ENCODE measurements around the gene CLDN20.

CLDN20 gene

DNA sequence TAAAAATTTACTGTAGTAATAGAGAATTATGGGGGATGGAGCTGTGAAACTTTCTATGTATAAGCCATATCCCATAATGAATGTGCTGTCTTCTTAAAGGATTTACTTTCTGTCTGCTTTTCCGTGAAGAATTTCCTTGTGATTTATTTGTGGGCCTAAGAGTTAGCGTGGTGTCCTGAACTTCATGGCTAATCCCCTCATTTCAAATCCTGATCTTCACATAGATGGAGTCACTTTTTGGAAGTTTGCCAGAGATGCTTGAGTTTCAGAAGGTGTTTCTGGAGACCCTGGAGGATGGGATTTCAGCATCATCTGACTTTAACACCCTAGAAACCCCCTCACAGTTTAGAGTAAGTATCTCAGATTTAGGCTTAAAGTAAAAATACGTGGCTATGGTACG lies 19.4 kb upstream of the CLDN20 start:
- H3K4me3 ChIP-seq (ENCODE audit: severe bottlenecking), result no peak overlapping the region
- H3K36me3 ChIP-seq (ENCODE audit: low read depth), result no peaks in the 10 kb centered on the region
- H3K27ac ChIP-seq (ENCODE audit: poor library complexity, severe bottlenecking), result no peak overlapping the region
- H3K27me3 ChIP-seq (ENCODE audit: insufficient read depth, poor library complexity, severe bottlenecking), result no peaks in the 10 kb centered on the region
- DNase-seq (ENCODE audit: low spot score) (no peak), ATAC-seq (ENCODE audit: low read depth) (no peak)
- peaks cover 15% of the 10 kb centered on the region for H3K4me1 ChIP-seq (ENCODE audit: insufficient read depth, poor library complexity, severe bottlenecking)
- TF ChIP-seq, protein P1, sequence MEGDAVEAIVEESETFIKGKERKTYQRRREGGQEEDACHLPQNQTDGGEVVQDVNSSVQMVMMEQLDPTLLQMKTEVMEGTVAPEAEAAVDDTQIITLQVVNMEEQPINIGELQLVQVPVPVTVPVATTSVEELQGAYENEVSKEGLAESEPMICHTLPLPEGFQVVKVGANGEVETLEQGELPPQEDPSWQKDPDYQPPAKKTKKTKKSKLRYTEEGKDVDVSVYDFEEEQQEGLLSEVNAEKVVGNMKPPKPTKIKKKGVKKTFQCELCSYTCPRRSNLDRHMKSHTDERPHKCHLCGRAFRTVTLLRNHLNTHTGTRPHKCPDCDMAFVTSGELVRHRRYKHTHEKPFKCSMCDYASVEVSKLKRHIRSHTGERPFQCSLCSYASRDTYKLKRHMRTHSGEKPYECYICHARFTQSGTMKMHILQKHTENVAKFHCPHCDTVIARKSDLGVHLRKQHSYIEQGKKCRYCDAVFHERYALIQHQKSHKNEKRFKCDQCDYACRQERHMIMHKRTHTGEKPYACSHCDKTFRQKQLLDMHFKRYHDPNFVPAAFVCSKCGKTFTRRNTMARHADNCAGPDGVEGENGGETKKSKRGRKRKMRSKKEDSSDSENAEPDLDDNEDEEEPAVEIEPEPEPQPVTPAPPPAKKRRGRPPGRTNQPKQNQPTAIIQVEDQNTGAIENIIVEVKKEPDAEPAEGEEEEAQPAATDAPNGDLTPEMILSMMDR (IDR thresholded peaks at IDR 0.05; ENCODE audit: poor library complexity, severe bottlenecking), result no peak
- H3K9me3 ChIP-seq (ENCODE audit: severe bottlenecking), result no peaks in the 10 kb centered on the region

GRCh38 chr6:155245193-155245592 lies 18.6 kb upstream of the CLDN20 start:
- Histone ChIP-seq H3K27ac (ENCODE audit: poor library complexity, severe bottlenecking) (no peak overlapping the region), H3K36me3 (ENCODE audit: low read depth) (no peaks in the 10 kb centered on the region)
- TF ChIP-seq, protein P1 (IDR thresholded peaks at IDR 0.05; ENCODE audit: poor library complexity, severe bottlenecking), result no peak

DNA sequence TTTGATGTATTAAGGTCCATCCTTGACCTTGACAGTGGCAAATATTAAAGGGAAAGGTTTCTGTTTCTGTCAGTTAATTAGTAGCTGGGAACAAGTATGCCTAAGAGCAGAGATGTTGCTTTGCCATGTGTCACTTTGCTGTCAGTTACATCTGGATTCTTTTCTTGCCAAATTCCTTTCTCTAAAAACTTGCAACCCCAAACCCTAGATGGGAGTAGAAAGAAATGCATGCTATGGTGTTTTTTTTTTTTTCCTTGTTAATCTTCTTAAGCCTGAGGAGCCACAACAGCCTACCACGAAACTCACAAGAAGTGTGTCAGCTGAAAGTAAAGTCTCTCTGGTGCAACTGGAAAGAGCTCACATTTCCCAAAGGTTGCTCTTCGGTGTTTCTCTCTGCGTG lies 18.0 kb upstream of the CLDN20 start:
- Histone ChIP-seq H3K27me3 (ENCODE audit: insufficient read depth, poor library complexity, severe bottlenecking) (no peaks in the 10 kb centered on the region), H3K27ac (ENCODE audit: poor library complexity, severe bottlenecking) (no peak overlapping the region), H3K4me1 (ENCODE audit: insufficient read depth, poor library complexity, severe bottlenecking) (peaks cover 15% of the 10 kb centered on the region), H3K36me3 (ENCODE audit: low read depth) (no peaks in the 10 kb centered on the region), H3K4me3 (ENCODE audit: severe bottlenecking) (no peak overlapping the region), H3K9me3 (ENCODE audit: severe bottlenecking) (no peaks in the 10 kb centered on the region)
- TF ChIP-seq, protein P1 (IDR thresholded peaks at IDR 0.05; ENCODE audit: poor library complexity, severe bottlenecking), result no peak
- no peak for DNase-seq (ENCODE audit: low spot score)
- ATAC-seq (ENCODE audit: low read depth), result no peak

More at GRCh38 chr6:155245193-155245592, 18.6 kb upstream of the CLDN20 start:
- no peak for DNase-seq (ENCODE audit: low spot score)
- Histone ChIP-seq H3K9me3 (ENCODE audit: severe bottlenecking) (no peaks in the 10 kb centered on the region), H3K4me3 (ENCODE audit: severe bottlenecking) (no peak overlapping the region), H3K27me3 (ENCODE audit: insufficient read depth, poor library complexity, severe bottlenecking) (no peaks in the 10 kb centered on the region), H3K4me1 (ENCODE audit: insufficient read depth, poor library complexity, severe bottlenecking) (peaks cover 15% of the 10 kb centered on the region)
- no peak for ATAC-seq (ENCODE audit: low read depth)

DNA sequence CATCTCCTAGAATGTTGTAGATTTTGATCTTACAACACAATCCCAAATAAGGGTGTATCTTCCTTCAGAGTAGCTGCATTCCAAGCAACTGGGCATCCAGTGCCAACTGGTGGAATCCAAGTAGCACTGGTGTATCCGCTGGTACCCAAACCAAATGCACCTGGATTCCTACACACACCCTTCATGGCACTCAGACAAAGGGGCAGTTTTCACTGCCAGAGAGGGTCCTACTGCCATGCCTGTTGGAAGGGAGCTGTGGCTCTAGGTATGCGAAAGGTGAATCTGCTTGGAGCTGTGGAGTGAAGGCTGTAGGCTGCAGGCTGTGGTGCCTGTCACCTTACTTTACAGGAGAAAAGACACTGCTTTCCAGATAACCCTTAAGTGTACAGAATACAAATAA lies 17.0 kb upstream of the CLDN20 start:
- ATAC-seq (ENCODE audit: low read depth), result no peak
- TF ChIP-seq, protein P1 (IDR thresholded peaks at IDR 0.05; ENCODE audit: poor library complexity, severe bottlenecking), result no peak
- H3K27me3 ChIP-seq (ENCODE audit: insufficient read depth, poor library complexity, severe bottlenecking), result no peaks in the 10 kb centered on the region
- H3K27ac ChIP-seq (ENCODE audit: poor library complexity, severe bottlenecking), result peak overlapping the region; percentile 86
- DNase-seq (ENCODE audit: low spot score), result no peak
- H3K9me3 ChIP-seq (ENCODE audit: severe bottlenecking), result no peaks in the 10 kb centered on the region
- H3K36me3 ChIP-seq (ENCODE audit: low read depth), result no peaks in the 10 kb centered on the region
- peaks cover 15% of the 10 kb centered on the region for H3K4me1 ChIP-seq (ENCODE audit: insufficient read depth, poor library complexity, severe bottlenecking)
- H3K4me3 ChIP-seq (ENCODE audit: severe bottlenecking), result no peak overlapping the region

DNA sequence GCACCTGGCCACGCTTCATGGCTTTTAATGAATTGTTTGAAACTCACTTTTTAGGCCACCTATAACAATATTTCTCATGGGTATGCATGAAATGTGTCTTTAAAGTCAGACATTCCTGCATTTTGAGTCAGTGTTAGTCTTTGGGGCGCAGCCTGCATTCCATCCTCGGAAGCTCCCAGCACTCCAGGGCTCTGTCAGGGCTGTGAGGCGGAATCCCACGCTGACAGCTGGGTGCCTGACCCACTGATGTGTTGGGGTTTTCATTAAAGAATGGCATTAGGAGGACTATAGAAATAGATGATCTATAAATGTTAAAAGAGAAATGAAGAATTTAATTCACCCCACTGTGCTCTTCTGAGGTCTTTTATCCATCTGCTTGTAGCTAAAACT lies 16.2 kb upstream of the CLDN20 start:
- peak; percentile 82 for DNase-seq (ENCODE audit: low spot score)
- no peaks in the 10 kb centered on the region for H3K27me3 ChIP-seq (ENCODE audit: insufficient read depth, poor library complexity, severe bottlenecking)
- H3K36me3 ChIP-seq (ENCODE audit: low read depth), result no peaks in the 10 kb centered on the region
- TF ChIP-seq, protein P1 (IDR thresholded peaks at IDR 0.05; ENCODE audit: poor library complexity, severe bottlenecking), result no peak
- H3K9me3 ChIP-seq (ENCODE audit: severe bottlenecking), result no peaks in the 10 kb centered on the region
- H3K4me3 ChIP-seq (ENCODE audit: severe bottlenecking), result no peak overlapping the region
- peaks cover 15% of the 10 kb centered on the region for H3K4me1 ChIP-seq (ENCODE audit: insufficient read depth, poor library complexity, severe bottlenecking)
- peak overlapping the region; percentile 86 for H3K27ac ChIP-seq (ENCODE audit: poor library complexity, severe bottlenecking)
- ATAC-seq (ENCODE audit: low read depth), result peak; percentile 95
